HL-60 (cell line): ENCODE data around the gene KCNT2.

Source experiments
- GABPA ChIP-seq: IDR thresholded peaks from 2 replicates; pipeline ENCODE4 v1.6.1; 2012; ENCODE audit warnings: low read depth
- TF ChIP-seq, protein P1 (sequence below): IDR thresholded peaks from one replicate; pipeline ENCODE4 v1.5.1; 2011; ENCODE audit warnings: low read length, control low read depth, inconsistent platforms; ENCODE audit not compliant: insufficient read depth
- TF ChIP-seq, protein P2 (sequence below): IDR thresholded peaks from 2 replicates; pipeline ENCODE4 v1.6.1; 2012; ENCODE audit warnings: low read depth; ENCODE audit not compliant: insufficient replicate concordance

GRCh38 chr1:196444634-196445033 lies 163.6 kb downstream of the KCNT2 start:
- TF ChIP-seq, protein P1, sequence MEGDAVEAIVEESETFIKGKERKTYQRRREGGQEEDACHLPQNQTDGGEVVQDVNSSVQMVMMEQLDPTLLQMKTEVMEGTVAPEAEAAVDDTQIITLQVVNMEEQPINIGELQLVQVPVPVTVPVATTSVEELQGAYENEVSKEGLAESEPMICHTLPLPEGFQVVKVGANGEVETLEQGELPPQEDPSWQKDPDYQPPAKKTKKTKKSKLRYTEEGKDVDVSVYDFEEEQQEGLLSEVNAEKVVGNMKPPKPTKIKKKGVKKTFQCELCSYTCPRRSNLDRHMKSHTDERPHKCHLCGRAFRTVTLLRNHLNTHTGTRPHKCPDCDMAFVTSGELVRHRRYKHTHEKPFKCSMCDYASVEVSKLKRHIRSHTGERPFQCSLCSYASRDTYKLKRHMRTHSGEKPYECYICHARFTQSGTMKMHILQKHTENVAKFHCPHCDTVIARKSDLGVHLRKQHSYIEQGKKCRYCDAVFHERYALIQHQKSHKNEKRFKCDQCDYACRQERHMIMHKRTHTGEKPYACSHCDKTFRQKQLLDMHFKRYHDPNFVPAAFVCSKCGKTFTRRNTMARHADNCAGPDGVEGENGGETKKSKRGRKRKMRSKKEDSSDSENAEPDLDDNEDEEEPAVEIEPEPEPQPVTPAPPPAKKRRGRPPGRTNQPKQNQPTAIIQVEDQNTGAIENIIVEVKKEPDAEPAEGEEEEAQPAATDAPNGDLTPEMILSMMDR = no peak
- no peak for TF ChIP-seq GABPA
- TF ChIP-seq, protein P2, sequence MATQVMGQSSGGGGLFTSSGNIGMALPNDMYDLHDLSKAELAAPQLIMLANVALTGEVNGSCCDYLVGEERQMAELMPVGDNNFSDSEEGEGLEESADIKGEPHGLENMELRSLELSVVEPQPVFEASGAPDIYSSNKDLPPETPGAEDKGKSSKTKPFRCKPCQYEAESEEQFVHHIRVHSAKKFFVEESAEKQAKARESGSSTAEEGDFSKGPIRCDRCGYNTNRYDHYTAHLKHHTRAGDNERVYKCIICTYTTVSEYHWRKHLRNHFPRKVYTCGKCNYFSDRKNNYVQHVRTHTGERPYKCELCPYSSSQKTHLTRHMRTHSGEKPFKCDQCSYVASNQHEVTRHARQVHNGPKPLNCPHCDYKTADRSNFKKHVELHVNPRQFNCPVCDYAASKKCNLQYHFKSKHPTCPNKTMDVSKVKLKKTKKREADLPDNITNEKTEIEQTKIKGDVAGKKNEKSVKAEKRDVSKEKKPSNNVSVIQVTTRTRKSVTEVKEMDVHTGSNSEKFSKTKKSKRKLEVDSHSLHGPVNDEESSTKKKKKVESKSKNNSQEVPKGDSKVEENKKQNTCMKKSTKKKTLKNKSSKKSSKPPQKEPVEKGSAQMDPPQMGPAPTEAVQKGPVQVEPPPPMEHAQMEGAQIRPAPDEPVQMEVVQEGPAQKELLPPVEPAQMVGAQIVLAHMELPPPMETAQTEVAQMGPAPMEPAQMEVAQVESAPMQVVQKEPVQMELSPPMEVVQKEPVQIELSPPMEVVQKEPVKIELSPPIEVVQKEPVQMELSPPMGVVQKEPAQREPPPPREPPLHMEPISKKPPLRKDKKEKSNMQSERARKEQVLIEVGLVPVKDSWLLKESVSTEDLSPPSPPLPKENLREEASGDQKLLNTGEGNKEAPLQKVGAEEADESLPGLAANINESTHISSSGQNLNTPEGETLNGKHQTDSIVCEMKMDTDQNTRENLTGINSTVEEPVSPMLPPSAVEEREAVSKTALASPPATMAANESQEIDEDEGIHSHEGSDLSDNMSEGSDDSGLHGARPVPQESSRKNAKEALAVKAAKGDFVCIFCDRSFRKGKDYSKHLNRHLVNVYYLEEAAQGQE = no peak
